ENCODE data around the gene OR2AJ1. TPM values are rescaled to one million over a fixed set of nuclear protein-coding genes. Genes with fewer than 3 reads are reported as not detected.

The OR2AJ1 gene, protein sequence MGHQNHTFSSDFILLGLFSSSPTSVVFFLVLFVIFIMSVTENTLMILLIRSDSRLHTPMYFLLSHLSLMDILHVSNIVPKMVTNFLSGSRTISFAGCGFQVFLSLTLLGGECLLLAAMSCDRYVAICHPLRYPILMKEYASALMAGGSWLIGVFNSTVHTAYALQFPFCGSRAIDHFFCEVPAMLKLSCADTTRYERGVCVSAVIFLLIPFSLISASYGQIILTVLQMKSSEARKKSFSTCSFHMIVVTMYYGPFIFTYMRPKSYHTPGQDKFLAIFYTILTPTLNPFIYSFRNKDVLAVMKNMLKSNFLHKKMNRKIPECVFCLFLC
- total RNA-seq: not detected in 2 replicates

- intact Hi-C loops (cut with micrococcal nuclease): no loop called here
These were observed at the start of gene OR2AJ1 for GRCh38 chr1:247924868-247925267. Gene OR2AJ1, plus strand, starts transcription at chr1:247924889. Its CDS starts 8,880 bp downstream, at chr1:247933769.

DNA sequence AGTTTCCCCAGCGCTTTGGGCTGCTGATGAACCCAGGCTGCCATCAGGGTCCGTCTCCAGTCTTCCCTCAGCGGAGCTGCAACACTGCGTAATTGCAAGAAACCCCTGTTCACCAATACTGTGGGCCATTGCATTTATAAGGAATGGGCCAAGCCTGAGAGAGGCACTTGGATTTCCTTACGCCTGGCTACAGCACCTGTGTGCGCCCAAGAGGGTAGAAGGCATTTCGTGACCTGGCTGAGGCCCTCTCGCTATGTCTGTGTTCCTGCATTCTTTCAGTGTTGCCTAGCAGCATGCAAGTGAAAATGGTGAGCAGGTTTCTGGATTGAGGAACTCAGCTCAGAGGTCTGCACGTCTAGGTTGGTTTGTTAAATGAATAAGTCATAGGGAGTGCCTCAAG lies 41.3 kb upstream of the OR2AJ1 start:
- intact Hi-C loops (cut with micrococcal nuclease): no loop called here

DNA sequence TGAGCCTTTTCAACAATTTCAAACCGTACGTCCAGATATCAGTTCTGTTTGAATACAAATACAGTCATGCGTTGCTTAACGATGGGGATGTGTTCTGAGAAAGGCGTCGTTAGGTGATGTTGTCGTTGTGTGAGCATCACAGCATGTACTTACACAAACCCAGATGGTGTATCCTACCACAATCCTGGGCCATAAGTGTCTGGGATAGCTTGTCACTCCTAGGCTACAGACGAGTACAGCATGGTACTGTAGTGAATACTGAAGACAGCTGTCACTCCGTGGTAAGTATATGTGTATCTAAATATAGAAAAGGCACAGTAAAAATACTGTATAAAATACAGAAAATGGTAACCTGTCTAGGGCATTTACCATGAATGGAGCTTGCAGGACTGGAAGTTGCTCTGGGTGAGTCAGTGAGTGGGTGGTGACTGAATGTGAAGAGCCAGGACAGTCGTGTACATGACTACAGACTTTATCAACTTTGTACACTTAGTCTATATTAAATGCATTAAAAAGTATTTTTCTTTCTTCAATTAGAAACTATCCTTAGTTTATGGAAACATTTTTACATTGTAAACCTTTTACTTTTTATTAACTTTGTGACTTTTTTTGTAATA lies 39.8 kb upstream of the OR2AJ1 start:
- intact Hi-C loops (cut with micrococcal nuclease): no loop called here

DNA sequence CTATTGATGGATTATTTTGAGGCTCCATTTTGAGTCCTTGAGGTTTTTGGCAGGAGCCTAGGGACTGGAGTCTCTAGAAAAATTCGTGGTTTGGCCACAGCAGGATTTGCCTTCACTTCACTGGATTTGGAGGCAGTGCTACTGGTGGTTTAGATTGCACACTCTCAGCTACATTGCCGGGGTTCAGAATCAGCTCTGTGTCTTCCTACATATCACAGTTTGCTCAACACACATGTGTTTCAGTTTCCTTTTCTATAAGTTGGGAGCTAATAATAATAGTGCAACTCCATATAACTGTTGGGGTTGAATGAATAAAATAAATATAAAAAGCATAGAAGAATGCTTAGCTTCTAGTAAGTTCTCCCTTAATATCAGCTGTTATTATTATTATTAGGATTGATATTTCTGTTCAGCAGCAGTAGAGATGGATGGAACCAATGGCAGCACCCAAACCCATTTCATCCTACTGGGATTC lies 29.5 kb upstream of the OR2AJ1 start, which contains the start of gene OR2W3:
TSS of gene OR2W3 (plus strand) at position 425 of the 475 bp plus-strand sequence. CDS start at position 425, 0 bp downstream.
- intact Hi-C loops (cut with micrococcal nuclease): no loop called here

GRCh38 chr1:247895976-247896375 lies 28.7 kb upstream of the OR2AJ1 start:
- intact Hi-C loops (cut with micrococcal nuclease): no loop called here

DNA sequence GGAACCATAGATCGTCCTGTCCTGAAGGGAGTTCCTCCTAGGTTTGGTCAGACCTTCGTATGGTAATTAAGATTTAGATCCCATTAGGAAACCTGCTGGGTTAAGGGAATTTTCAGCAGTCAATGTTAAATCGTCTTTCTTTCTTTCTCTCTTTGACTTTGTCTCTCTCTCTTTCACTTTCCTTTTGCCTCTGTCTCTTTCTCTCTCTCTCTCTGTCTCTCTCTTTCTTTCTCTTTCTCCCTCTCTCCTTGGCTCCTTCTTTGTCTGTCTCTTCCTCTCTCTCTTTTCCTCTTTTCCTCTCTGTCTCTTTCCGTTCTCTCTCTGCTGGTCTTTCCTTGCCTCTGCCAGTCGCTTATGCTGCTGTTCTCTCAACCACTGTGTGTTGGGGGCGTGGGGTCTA lies 20.6 kb upstream of the OR2AJ1 start:
- intact Hi-C loops (cut with micrococcal nuclease): no loop called here

- intact Hi-C loops (cut with micrococcal nuclease): no loop called here
These were observed 19.5 kb upstream of the OR2AJ1 start for GRCh38 chr1:247905181-247905580.

- intact Hi-C loops (cut with micrococcal nuclease): no loop called here
These were observed 18.7 kb upstream of the OR2AJ1 start for GRCh38 chr1:247905910-247906503.

DNA sequence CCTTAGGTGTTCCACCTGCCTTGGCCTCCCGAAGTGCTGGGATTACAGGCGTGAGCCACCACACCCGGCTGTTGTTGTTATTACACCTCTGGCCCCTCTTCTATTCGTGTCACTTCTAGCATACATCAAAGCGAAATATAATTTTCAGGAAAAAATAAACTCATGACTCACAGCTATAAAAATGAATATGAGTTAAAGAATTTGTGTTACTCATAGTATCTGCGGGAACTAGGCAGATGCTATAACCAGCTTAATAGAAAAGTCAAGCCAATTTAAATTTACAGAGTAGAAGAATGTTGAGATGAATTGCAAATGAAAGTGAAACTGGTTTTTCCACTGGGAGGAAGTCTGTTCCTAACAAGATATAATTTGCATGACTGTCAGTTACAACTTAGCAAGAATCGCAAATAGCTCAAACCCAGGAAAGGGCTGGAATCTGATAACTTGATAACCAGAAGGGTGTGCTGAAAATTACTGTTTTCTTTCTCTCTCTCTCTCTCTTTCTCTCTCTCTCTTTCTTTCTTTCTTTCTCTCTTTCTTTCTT lies 18.1 kb upstream of the OR2AJ1 start:
- intact Hi-C loops (cut with micrococcal nuclease): no loop called here

DNA sequence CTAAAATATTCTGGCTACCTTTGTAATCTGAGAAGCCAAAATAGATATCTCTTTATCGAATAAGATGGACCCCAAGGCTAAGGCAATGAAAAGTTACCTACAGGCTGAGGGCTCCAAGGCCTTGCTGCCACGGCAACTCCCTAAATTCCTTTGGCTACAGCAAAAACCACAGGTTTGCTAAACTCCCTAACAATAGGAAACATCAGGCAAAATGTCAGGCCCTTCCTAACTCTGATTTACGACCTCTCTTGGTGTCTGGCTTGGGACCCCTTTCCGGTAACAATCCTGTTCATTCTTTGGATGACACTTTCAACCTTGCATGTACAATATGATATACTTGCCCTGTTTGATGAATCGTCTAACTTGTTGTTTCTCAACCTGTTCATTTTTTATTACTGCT lies 15.9 kb upstream of the OR2AJ1 start:
- intact Hi-C loops (cut with micrococcal nuclease): no loop called here

DNA sequence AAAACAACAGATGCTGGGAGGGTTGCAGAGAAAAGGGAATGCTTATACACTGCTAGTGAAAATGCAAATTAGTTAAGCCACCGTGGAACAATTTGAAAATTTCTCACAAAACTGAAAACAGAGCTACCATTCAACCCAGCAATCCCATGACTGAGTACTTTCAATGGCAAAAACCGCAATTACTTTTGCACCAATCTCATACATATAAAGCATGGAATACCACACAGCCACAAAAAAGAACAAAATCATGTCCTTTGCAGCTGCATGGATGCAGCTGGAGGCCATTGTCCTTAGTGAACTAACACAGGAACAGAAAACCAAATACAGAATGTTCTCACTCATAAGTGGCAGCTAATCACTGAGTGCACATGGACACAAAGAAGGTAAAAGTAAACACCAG lies 10.9 kb upstream of the OR2AJ1 start:
- intact Hi-C loops (cut with micrococcal nuclease): no loop called here

DNA sequence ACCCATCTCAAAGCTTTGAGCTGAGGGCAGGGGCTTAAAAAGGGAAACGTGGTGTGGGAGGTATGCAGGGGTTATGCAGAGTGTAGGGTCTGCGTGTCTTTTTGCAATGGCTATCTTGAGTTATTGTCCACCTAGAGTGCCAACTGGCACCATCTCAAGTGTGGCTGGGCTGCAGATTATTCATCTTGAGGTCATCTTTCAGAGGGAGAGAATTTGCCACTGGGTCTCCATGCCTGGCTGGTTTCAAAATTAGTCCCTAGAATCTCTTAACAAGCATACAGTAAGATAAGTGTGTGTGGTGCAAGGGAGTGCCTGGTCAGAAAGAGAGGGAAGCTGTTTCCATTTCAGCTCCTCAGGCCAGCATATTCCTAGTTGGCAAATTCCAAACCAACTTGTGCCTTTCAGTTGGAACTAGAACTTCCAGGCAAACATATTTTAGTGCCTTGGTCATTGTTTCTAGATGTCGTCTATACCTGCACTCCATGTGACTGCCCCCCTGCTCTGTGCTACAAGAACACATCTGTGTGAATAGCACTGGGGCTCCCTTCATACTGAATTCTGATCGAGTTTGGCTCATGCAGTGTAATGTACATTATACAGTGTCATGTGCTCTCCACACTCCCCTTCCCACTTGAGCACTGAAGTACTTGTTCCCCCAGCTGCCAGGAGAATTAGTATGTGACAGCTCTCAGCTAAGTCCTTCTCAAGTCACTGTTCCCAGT lies 9.6 kb upstream of the OR2AJ1 start:
- intact Hi-C loops (cut with micrococcal nuclease): no loop called here

GRCh38 chr1:247919952-247920351 lies 4.7 kb upstream of the OR2AJ1 start, which contains the start of gene OR2T8:
Gene OR2T8, plus strand, starts transcription at chr1:247920252. Its CDS starts 766 bp downstream, at chr1:247921018.
- intact Hi-C loops (cut with micrococcal nuclease): no loop called here

DNA sequence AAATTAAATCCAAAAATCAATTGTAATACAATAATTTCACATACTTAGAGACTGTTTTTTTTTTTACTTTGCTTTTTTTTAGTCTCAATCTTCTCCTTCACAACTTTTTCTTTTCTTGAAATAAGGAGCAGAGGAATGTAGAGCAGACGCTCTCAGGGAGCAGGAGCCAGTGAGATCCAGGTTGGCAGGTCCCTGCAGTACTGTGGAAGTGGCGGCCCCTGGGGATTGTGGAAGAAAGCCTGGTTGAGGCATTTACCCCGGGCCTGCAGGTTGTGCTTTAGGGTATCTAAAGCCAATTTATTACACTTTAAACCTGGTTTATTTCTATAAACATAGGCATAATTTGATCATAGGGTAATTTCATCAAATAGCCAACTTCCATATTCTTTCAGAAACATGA lies 748 bp upstream of the OR2AJ1 start:
- intact Hi-C loops (cut with micrococcal nuclease): no loop called here

DNA sequence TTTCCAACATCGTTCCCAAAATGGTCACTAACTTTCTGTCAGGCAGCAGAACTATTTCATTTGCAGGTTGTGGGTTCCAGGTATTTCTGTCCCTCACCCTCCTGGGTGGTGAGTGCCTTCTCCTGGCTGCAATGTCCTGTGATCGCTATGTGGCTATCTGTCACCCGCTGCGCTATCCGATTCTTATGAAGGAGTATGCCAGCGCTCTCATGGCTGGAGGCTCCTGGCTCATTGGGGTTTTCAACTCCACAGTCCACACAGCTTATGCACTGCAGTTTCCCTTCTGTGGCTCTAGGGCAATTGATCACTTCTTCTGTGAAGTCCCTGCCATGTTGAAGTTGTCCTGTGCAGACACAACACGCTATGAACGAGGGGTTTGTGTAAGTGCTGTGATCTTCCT lies 9.3 kb downstream of the OR2AJ1 start:
- intact Hi-C loops (cut with micrococcal nuclease): loop anchor here (10.0 kb wide), 1 partner anchor 249 kb away; no protein-coding TSS in a partner anchor

DNA sequence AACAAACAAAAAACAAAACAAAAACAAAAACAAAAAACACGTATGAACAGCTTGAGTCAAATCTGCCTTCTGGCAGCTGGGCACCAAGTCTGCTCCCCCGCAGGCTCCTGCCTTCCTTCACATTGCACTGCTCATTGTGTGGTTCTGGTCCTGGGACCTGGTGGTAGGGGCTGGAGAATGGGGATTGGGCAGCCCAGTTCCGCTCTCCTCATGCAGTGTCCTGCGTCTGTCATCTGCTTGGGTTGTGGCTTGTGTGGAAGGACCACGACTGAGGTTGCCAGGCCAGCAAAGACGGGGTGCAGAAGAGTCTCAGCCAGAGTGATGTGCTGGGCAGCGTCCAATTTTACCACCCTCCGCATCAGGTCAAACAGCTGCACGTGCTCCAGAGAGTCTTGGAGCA lies 11.1 kb downstream of the OR2AJ1 start:
- intact Hi-C loops (cut with micrococcal nuclease): loop anchor here (5.0 to 10.0 kb wide), 2 partner anchors 251 to 1003 kb away; partner anchors contain the start of gene AHCTF1

- intact Hi-C loops (cut with micrococcal nuclease): loop anchor here (5.0 to 10.0 kb wide), 2 partner anchors 252 to 1004 kb away; partner anchors contain the start of gene AHCTF1
These were observed 11.7 kb downstream of the OR2AJ1 start for GRCh38 chr1:247936415-247936814.

- intact Hi-C loops (cut with micrococcal nuclease): loop anchor here (5.0 to 10.0 kb wide), 2 partner anchors 252 to 1005 kb away; partner anchors contain the start of gene AHCTF1
These were observed 12.5 kb downstream of the OR2AJ1 start for GRCh38 chr1:247936965-247937734.

- intact Hi-C loops (cut with micrococcal nuclease): no loop called here
These were observed 17.9 kb downstream of the OR2AJ1 start for GRCh38 chr1:247942624-247943023.

DNA sequence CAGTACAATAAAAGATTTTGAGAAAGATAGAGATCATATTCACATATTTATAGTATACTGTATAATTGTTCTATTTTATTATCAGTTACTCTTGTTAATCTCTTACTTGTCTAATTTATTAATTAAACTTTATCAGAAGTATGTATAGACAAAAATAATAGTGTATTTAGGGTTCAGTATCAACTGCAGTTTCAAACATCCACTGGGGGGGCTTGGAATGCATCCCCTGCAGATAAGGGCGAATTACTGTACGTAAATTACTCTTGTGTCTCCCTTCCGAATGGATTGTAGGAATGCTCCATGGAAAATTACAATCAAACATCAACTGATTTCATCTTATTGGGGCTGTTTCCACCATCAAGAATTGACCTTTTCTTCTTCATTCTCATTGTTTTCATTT lies 23.9 kb downstream of the OR2AJ1 start, which contains the start of gene OR2L8:
TSS of gene OR2L8 (plus strand) at position 301 of the 400 bp plus-strand sequence. CDS start at position 301, 0 bp downstream.
- intact Hi-C loops (cut with micrococcal nuclease): no loop called here

Data from T-helper 2 cell treated with Interferon-gamma antibody and Interleukin-4, amounts not matched to agents 100 ng/mL and 5 ng/mL, for 36 hours (primary cell).